Liver (tissue), 9 donors: Measurements from ENCODE around the gene ZPLD1. TPM values are rescaled to one million over a fixed set of nuclear protein-coding genes. Genes with fewer than 3 reads are reported as not detected.

Source experiments
- DNase-seq: peaks from one replicate; pipeline ENCODE4 v3.0.0-alpha.2; 2017; ENCODE audit warnings: low spot score
- H3K27ac ChIP-seq, 2 donors: one replicate each; pipeline ENCODE4 v1.7.0; 2013; ENCODE audit warnings: inconsistent platforms in 2 of 2, low read length in 2 of 2, control low read depth in 1 of 2, low read depth in 1 of 2, mild to moderate bottlenecking in 1 of 2
- H3K27me3 ChIP-seq, 4 donors: one replicate each; pipeline versions ENCODE4 v1.6.1 to v1.7.0; 2013; ENCODE audit warnings: low read length in 3 of 4, inconsistent platforms in 1 of 4, mild to moderate bottlenecking in 1 of 4, moderate library complexity in 1 of 4; ENCODE audit not compliant: control insufficient read depth in 4 of 4, insufficient read depth in 4 of 4
- H3K36me3 ChIP-seq, 4 donors: one replicate each; pipeline versions ENCODE4 v1.6.1 to v1.7.0; 2013; ENCODE audit warnings: low read length in 3 of 4, mild to moderate bottlenecking in 3 of 4, low read depth in 1 of 4, moderate library complexity in 1 of 4; ENCODE audit not compliant: control insufficient read depth in 4 of 4, insufficient read depth in 3 of 4
- H3K4me1 ChIP-seq, 4 donors: one replicate each; pipeline versions ENCODE4 v1.6.1 to v1.7.0; 2013; ENCODE audit warnings: low read length in 3 of 4, mild to moderate bottlenecking in 3 of 4, moderate library complexity in 1 of 4; ENCODE audit not compliant: control insufficient read depth in 4 of 4, insufficient read depth in 4 of 4
- H3K4me3 ChIP-seq, 3 donors: one replicate each; pipeline versions ENCODE4 v1.6.1 to v1.7.0; 2013; ENCODE audit warnings: low read length in 3 of 3, control low read depth in 1 of 3, low read depth in 1 of 3, mild to moderate bottlenecking in 1 of 3
- H3K9ac ChIP-seq, 2 donors: one replicate each; pipeline ENCODE4 v1.7.0; 2013; ENCODE audit warnings: low read length in 2 of 2, mild to moderate bottlenecking in 2 of 2, moderate library complexity in 2 of 2, control low read depth in 1 of 2, low read depth in 1 of 2
- H3K9me3 ChIP-seq, 4 donors: one replicate each; pipeline versions ENCODE4 v1.6.1 to v1.7.0; 2013; ENCODE audit warnings: low read length in 3 of 4; ENCODE audit not compliant: control insufficient read depth in 4 of 4
- EGR1 ChIP-seq, 2 donors: IDR thresholded peaks; 2 replicates each; pipeline ENCODE4 v1.6.1; 2016 to 2018; ENCODE audit warnings: antibody characterized with exemption in 2 of 2, low read depth in 2 of 2
- FOXA1 ChIP-seq: IDR thresholded peaks from 2 replicates; pipeline ENCODE4 v1.6.1; 2016; ENCODE audit warnings: antibody characterized with exemption
- FOXA2 ChIP-seq: IDR thresholded peaks from 2 replicates; pipeline ENCODE4 v1.6.1; 2016; ENCODE audit warnings: antibody characterized with exemption
- GABPA ChIP-seq, 2 donors: IDR thresholded peaks in 1 of 2; conservative IDR thresholded peaks in 1 of 2; 2 replicates each; pipeline ENCODE4 v1.6.1; 2016; ENCODE audit warnings: antibody characterized with exemption in 2 of 2, mild to moderate bottlenecking in 1 of 2, moderate library complexity in 1 of 2
- HNF4A ChIP-seq, 2 donors: conservative IDR thresholded peaks; 2 replicates each; pipeline ENCODE4 v1.6.1; 2016; ENCODE audit warnings: antibody characterized with exemption in 2 of 2, mild to moderate bottlenecking in 2 of 2
- HNF4G ChIP-seq: IDR thresholded peaks from 2 replicates; pipeline ENCODE4 v1.6.1; 2016; ENCODE audit warnings: antibody characterized with exemption
- JUND ChIP-seq, 2 donors: IDR thresholded peaks; 2 replicates each; pipeline ENCODE4 v1.6.1; 2016; ENCODE audit warnings: antibody characterized with exemption in 2 of 2
- MAX ChIP-seq: IDR thresholded peaks from 2 replicates; pipeline ENCODE4 v1.6.1; 2016; ENCODE audit warnings: antibody characterized with exemption
- NR2F2 ChIP-seq: IDR thresholded peaks from 2 replicates; pipeline ENCODE4 v1.6.1; 2016; ENCODE audit warnings: antibody characterized with exemption
- RAD21 ChIP-seq, 2 donors: IDR thresholded peaks; 2 replicates each; pipeline ENCODE4 v1.6.1; 2016; ENCODE audit warnings: antibody characterized with exemption in 2 of 2, mild to moderate bottlenecking in 2 of 2
- RXRA ChIP-seq, 2 donors: IDR thresholded peaks; 2 replicates each; pipeline ENCODE4 v1.6.1; 2017 to 2018; ENCODE audit warnings: antibody characterized with exemption in 2 of 2, mild to moderate bottlenecking in 1 of 2
- SP1 ChIP-seq: IDR thresholded peaks from 2 replicates; pipeline ENCODE4 v1.6.1; 2018; ENCODE audit warnings: antibody characterized with exemption, mild to moderate bottlenecking
- TAF1 ChIP-seq: conservative IDR thresholded peaks from 2 replicates; pipeline ENCODE4 v1.6.1; 2016; ENCODE audit warnings: antibody characterized with exemption, mild to moderate bottlenecking
- YY1 ChIP-seq: IDR thresholded peaks from 2 replicates; pipeline ENCODE4 v1.6.1; 2016; ENCODE audit warnings: antibody characterized with exemption, mild to moderate bottlenecking
- WGBS: extraction: QIAGEN DNeasy Blood & Tissue Kit; methylation state at CpG from one replicate; pipeline ENCODE4 v1.1.7; 2013; 5-methylcytosine and 5-hydroxymethylcytosine counted together
- polyA plus RNA-seq, 2 donors: library from polyadenylated mRNA; stranded (reverse) in 1 of 2; unstranded in 1 of 2; fragments of 200-250 nt in 1 of 2; fragments of >200 nt in 1 of 2; fragmentation: Nextera tagmentation in 1 of 2; extraction: Ambion mirVana in 1 of 2; gene quantifications; one replicate each; pipeline versions ENCODE4 v1.2.1 to v1.2.3, GENCODE V29; 2013 to 2015
- total RNA-seq, 2 donors: library from RNA; depleted of rRNA; stranded (reverse); fragments of >200 nt; gene quantifications; one replicate each; pipeline ENCODE4 v1.2.3, GENCODE V29; 2014
- TF ChIP-seq, protein P1 (sequence below): IDR thresholded peaks from 2 replicates; pipeline ENCODE4 v1.6.1; 2016; ENCODE audit warnings: antibody characterized with exemption
- TF ChIP-seq, protein P2 (sequence below): IDR thresholded peaks from 2 replicates; pipeline ENCODE4 v1.6.1; 2016; ENCODE audit warnings: antibody characterized with exemption
- TF ChIP-seq, protein P3 (sequence below): fragments of 150-350 bp; IDR thresholded peaks from 2 replicates; pipeline ENCODE4 v1.5.1; 2017; ENCODE audit warnings: improper control_type of control experiment, low read depth, low read length; ENCODE audit not compliant: missing input control
- donor health status: healthy.
- donor health status: healthy.
- donor health status: healthy.
- donor health status: healthy.
- donor health status: healthy.

Gene ZPLD1
- total and polyA plus RNA-seq, 4 donors: 0.03 to 0.23 (median 0.07) TPM

DNA sequence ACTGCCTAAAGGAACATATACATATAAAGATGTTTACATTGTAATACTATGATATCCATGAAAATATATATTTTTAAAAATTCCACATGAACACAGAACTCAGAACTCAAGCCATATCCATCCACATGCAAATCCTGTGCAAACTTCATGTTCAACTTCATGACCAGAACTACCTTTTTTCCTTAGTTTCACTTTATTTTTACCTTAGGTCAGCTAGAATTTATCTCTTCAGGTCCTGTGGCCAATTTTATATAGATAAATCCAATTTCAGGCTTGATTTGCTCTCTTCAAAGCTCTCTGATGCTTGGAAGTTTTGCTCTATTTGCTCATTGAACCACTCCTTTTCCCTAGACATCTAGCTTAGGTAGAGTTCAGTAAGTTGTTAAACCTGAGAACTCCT, 38.8 kb downstream of the ZPLD1 start:
- Histone ChIP-seq H3K9ac (no peak overlapping the region), H3K4me3 (no peak overlapping the region)
- TF ChIP-seq YY1 (no peak), RXRA (IDR thresholded peaks at IDR 0.05) (no peak), FOXA1 (no peak), HNF4G (no peak), TAF1 (no peak)
- TF ChIP-seq, protein P1, sequence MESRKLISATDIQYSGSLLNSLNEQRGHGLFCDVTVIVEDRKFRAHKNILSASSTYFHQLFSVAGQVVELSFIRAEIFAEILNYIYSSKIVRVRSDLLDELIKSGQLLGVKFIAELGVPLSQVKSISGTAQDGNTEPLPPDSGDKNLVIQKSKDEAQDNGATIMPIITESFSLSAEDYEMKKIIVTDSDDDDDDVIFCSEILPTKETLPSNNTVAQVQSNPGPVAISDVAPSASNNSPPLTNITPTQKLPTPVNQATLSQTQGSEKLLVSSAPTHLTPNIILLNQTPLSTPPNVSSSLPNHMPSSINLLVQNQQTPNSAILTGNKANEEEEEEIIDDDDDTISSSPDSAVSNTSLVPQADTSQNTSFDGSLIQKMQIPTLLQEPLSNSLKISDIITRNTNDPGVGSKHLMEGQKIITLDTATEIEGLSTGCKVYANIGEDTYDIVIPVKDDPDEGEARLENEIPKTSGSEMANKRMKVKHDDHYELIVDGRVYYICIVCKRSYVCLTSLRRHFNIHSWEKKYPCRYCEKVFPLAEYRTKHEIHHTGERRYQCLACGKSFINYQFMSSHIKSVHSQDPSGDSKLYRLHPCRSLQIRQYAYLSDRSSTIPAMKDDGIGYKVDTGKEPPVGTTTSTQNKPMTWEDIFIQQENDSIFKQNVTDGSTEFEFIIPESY: no peak
- TF ChIP-seq, protein P2, sequence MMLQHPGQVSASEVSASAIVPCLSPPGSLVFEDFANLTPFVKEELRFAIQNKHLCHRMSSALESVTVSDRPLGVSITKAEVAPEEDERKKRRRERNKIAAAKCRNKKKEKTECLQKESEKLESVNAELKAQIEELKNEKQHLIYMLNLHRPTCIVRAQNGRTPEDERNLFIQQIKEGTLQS: no peak

GRCh38 chr3:102474207-102474606, 39.4 kb downstream of the ZPLD1 start:
- no peak overlapping the region for H3K27ac ChIP-seq
- H3K4me3 ChIP-seq: no peak overlapping the region
- no peaks in the 10 kb centered on the region for H3K27me3 ChIP-seq
- WGBS: 48% methylated on average over 6 of the region's 6 CpGs
- H3K9me3 ChIP-seq: no peaks in the 10 kb centered on the region
- H3K9ac ChIP-seq: no peak overlapping the region
- no peaks in the 10 kb centered on the region for H3K4me1 ChIP-seq
- TF ChIP-seq HNF4A (conservative IDR thresholded peaks at IDR 0.05): peak in 1 of 2 donors; percentile 44
- TF ChIP-seq FOXA2: no peak
- no peaks in the 10 kb centered on the region for H3K36me3 ChIP-seq
- no peak for DNase-seq

More for the DNA sequence above, 38.8 kb downstream of the ZPLD1 start:
- DNase-seq: no peak
- H3K27ac ChIP-seq: no peak overlapping the region
- H3K9me3 ChIP-seq: no peaks in the 10 kb centered on the region
- H3K36me3 ChIP-seq: no peaks in the 10 kb centered on the region
- H3K27me3 ChIP-seq: no peaks in the 10 kb centered on the region
- no peaks in the 10 kb centered on the region for H3K4me1 ChIP-seq

- DNase-seq: no peak
- H3K9me3 ChIP-seq: no peaks in the 10 kb centered on the region
- no peak overlapping the region for H3K27ac ChIP-seq
- no peaks in the 10 kb centered on the region for H3K4me1 ChIP-seq
- TF ChIP-seq, protein P1: no peak
- TF ChIP-seq, protein P2: no peak
- TF ChIP-seq SP1: no peak
- no peak for TF ChIP-seq JUND (IDR thresholded peaks at IDR 0.05)
- no peak for TF ChIP-seq EGR1 (IDR thresholded peaks at IDR 0.05; ENCODE audit: low read depth in 2 of 2)
- TF ChIP-seq NR2F2: no peak
- TF ChIP-seq FOXA1: no peak
- no peak for TF ChIP-seq MAX
- no peak for TF ChIP-seq HNF4A (conservative IDR thresholded peaks at IDR 0.05)
- no peak for TF ChIP-seq YY1
- TF ChIP-seq FOXA2: no peak
- TF ChIP-seq TAF1: no peak
- no peak for TF ChIP-seq HNF4G
- TF ChIP-seq RAD21 (IDR thresholded peaks at IDR 0.05): no peak
- no peak for TF ChIP-seq GABPA (IDR thresholded peaks at IDR 0.05 in 1 of 2, conservative IDR thresholded peaks at IDR 0.05 in 1 of 2)
- TF ChIP-seq RXRA (IDR thresholded peaks at IDR 0.05): no peak
- TF ChIP-seq, protein P3, sequence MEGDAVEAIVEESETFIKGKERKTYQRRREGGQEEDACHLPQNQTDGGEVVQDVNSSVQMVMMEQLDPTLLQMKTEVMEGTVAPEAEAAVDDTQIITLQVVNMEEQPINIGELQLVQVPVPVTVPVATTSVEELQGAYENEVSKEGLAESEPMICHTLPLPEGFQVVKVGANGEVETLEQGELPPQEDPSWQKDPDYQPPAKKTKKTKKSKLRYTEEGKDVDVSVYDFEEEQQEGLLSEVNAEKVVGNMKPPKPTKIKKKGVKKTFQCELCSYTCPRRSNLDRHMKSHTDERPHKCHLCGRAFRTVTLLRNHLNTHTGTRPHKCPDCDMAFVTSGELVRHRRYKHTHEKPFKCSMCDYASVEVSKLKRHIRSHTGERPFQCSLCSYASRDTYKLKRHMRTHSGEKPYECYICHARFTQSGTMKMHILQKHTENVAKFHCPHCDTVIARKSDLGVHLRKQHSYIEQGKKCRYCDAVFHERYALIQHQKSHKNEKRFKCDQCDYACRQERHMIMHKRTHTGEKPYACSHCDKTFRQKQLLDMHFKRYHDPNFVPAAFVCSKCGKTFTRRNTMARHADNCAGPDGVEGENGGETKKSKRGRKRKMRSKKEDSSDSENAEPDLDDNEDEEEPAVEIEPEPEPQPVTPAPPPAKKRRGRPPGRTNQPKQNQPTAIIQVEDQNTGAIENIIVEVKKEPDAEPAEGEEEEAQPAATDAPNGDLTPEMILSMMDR: no peak
- H3K36me3 ChIP-seq: no peaks in the 10 kb centered on the region
- H3K4me3 ChIP-seq: no peak overlapping the region
- 60% methylated on average over 4 of the region's 4 CpGs for WGBS
- H3K9ac ChIP-seq: no peak overlapping the region
- no peaks in the 10 kb centered on the region for H3K27me3 ChIP-seq
These were observed 41.4 kb downstream of the ZPLD1 start for GRCh38 chr3:102476198-102476597.
